HG02642 (cell line): ENCODE results near the gene GTF2H2C.
"Not testable (repeated sequence)": the region's sequence is repeated elsewhere in the genome, so short reads cannot be mapped to it uniquely, and the experiment has no call there.

Experiments used
- ATAC-seq: cut with Tn5 transposase; IDR thresholded peaks from one replicate; pipeline ENCODE4 v1.9.1; 2021; ENCODE audit warnings: mild to moderate bottlenecking; ENCODE audit not compliant: unreplicated experiment, poor library complexity

Gene GTF2H2C

DNA sequence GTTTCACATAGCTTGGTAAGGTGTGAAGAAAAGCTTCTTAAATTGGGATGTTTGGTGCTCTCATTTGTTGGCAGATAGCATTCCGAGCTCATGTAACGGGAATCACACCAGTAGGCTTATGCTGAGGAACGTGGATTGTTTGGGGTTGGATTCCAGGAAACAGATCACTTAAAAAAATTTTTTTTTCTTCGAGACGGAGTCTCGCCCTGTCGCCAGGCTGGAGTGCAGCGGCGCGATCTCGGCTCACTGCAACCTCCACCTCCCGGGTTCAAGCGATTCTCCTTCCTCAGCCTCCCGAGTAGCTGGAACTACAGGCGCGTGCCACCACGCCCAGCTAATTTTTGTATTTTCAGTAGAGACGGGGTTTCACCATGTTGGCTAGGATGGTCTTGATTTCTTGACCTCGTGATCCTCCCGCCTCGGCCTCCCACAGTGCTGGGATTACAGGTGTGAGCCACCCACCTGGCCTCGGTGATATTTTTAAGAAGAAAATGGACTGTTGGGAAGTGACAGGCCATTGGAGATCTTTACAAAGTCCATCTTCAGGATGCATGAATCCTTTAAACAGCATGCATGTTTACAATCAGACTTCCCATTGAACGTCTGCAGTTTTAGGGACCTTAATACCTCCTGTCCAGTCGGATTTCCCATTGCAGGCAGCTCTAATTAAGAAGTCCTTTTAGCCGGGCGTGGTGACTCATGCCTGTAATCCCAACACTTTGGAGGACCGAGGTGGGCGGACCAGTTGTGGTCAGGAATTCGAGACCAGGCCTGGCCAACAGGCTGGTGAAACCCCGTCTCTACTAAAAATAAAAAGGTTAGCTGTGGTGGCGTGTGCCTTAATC, 818 bp downstream of the GTF2H2C start:
- not testable (repeated sequence) for ATAC-seq

DNA sequence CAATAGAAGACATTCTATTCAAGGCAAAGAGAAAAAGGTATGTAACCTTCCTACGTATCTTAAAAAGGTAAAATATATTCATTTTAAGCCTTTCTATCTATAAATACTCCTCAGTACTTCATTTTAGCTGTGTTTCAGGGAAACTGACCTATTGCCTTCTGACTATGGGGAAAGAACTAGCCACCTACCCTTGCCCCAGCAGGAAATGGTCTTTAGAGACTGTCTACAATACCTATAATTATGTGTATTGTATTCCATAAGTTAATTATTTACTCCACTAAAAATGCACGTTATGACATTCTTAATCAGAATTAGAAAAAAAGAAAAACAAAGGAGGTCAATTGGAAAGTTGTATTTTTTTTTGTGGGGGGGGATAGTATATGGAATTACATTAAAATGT, 6.2 kb downstream of the GTF2H2C start:
- ATAC-seq = not testable (repeated sequence)

DNA sequence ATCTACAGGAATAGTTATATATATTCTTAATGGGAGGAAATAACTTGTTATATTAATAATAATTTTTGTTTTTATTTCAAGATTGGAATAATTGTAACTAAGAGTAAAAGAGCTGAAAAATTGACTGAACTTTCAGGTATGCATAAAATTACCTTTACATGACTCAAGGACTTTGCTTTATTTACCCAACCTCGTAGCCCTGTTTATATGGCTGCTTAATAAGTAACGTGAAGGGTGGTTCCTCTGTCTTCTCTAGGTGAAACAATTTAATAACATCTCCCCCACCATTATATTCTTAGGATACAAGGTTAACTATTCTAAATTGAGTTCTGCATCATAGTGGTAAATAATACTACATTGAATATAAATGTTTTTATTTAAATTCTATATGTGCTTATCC, 8.1 kb downstream of the GTF2H2C start:
- ATAC-seq = not testable (repeated sequence)

DNA sequence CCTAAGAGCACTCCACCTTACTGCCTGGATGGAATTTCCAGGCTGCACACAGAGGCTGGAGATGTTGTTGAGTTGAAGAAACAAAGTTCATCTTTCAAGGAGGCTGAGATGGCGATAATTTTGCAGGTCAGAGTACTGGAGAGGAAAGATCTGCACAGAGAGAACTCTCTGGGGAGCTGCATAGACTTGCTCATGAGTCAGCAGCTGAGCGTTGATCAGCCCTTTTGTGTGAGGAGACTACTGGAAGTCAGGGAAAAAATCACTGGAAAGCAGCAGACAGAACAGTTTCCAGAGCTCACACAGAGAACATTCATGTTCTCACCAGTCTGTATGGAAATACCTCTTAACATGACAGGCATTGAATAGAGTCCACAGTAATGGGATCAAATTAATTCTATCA, 23.4 kb downstream of the GTF2H2C start:
- ATAC-seq = not testable (repeated sequence)

DNA sequence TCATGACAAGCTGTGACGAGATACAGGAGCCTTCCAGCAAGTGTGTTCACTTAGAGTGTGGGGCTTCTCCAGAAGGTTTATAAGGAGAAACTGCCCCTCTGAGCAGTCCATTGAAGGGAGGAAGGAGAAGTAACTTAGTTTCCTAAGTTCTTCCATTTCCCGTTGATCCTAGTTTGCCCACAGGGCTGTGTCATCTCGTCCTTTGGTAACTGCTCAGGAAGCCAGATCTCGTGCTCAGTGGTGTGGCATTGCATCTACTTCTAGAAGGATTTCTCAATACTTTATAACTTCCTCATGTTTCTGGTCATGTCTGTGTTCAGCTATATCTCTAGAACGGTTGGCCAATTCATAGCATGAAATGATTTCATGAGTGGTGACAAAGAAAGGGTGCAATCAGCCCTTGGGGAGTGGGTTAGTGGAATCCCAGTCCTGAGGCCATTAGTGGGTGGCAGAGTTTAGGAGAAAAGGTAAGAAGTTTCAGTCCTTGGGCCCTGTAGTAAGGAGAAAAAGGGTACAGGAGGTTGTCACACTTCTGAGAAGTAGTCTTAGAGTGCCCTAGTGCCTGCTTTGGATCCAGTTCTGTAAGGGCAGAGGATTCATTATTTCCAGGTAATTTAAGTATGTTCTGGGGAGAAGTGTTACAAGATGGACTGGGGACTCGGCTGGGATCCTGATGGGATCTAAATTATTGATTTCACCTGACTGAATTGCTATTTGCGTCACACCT, 36.3 kb downstream of the GTF2H2C start:
- not testable (repeated sequence) for ATAC-seq

DNA sequence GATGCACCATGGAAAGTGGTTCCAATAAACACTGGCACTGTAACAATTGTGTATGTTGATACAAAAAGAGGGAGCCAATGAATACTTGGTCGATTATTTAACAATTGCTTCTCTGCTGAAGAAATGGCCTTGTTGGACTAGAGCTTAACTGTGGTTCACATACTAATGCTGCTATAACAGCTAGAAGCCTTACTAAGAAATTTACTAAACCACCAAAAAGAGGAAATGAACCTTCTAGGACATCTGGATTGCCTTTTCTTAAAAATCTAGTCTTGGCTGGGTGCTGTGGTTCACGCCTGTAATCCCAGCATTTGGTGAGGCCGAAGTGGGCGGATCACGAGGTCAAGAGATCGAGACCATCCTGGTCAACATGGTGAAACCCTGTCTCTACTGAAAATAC, 42.0 kb downstream of the GTF2H2C start:
- peak; percentile 78 for ATAC-seq

DNA sequence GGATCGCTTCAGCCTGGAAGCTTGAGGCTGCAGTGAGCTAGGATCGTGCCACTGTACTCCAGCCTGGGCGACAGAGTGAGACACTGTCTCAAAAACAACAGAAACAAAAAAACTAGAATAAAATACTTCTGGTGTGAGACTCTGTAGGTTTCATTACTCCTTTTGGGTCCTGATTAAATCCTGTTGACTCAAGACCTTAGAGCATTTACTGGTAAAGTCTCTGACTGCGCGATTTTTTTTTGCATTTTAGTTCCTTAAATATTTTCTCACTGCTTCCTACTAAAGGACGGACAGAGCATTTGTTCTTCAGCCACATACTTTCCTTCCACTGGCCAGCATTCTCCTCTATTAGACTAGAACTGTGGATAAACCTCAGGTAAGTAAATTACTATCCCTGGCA, 46.8 kb downstream of the GTF2H2C start:
- not testable (repeated sequence) for ATAC-seq

DNA sequence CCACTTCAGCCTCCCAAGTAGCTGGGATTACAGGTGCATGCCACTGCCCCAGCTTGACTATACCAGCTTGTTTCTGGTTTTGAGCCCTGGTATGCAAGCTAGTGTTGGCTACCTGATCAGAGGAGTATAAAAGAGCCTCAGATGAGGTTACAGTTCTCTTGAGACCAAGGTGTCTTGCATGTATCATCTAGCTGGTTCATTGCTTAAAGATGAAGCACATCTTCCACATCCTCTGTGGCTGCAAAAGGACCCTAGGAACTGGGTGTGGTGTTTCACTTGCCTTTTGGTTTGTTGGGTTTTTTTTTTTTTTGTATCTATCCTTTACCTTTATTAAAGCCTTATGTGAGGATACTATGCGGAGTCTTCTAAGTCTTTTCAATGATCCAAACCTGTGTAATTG, 47.8 kb downstream of the GTF2H2C start:
- ATAC-seq = not testable (repeated sequence)

DNA sequence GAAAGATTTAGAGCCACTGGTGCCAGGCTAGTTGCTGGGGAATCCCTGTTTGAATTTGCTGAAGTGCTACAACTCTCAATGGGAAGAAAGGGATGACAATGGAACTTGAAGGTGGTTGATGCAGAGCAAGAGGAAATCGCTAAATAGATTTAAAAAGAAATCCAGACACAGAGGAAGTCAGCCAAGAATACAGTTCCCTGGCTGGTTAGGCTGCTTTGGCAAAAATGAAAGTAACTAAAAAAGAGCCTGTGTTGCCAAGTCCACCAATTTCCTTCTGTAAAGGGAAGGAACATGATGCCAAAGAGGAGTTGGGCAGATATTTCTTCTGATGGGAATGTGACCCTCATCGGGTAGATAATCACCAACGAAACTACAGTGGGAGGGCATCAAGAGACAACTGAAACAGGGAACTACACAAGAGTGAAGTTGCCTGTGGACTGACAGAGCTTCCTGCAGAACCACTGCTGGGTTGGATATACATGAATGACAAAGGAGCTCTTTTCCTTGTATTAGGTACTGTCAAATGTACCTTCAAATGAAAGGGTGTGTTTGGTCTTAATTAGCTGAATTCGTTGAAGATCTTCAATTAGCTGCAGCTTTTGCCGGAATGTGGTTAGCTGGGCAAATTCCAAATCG, 49.0 kb downstream of the GTF2H2C start:
- ATAC-seq = not testable (repeated sequence)

DNA sequence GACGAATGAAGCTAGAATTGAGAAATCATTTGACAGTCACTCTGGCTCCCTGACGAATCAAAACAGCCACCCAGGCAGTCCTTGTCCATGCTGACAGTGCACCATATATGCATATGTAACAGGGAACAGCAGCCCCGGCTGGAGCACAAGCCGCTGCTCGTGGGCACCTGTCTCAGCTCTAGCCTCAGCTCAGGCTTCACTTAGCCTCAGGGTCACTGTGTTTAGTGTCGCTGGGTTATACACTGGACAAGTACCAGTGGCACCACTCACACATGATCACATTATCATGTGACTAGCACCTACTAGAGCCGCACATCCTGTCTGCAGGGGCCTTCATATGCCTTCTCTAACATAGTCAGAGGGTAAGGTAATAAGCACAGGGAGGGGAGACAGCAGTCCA, 54.9 kb downstream of the GTF2H2C start:
- ATAC-seq = not testable (repeated sequence)

DNA sequence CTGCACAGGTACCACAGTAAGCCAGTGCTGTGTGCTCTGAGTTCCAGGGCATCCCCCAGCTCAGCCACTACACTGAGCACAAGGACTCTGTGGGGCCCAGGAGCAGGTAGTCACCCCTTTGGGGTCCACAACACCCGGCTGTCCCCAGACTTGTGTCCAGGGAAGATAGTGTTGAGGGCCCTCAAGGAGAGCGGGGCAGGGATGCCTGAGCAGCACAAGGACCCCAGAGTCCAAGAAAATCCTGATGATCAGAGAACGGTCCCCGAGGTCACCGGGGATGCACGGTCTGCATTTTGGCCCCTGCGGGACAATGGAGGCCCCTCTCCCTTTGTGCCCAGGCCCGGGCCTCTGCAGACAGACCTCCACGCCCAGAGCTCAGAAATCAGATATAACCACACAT, 71.9 kb downstream of the GTF2H2C start:
- not testable (repeated sequence) for ATAC-seq
